ENCODE measurements around the gene KLHL29.
"Not testable (repeated sequence)": the region's sequence is repeated elsewhere in the genome, so short reads cannot be mapped to it uniquely, and the experiment has no call there.

Gene KLHL29

DNA sequence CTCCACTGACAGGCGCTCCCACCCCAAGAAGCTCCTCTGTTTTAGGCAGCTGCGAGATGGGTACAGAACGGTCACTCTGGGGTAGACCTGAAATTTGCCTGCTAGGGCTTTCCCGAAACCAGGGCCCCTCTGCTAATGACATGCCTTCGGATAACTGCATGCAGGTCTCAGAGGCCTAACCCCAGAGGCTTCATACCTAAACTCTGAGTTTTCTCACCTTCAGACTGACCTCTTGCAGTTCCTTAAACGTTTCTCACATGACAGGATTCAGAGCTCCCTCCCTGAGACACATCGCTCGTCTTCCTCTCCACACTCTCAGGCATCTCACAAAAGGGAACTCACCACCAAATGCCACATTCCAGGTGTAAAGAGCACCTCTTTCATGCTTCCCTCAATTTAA lies 11.3 kb upstream of the KLHL29 start:
- DNase-seq = no peak

DNA sequence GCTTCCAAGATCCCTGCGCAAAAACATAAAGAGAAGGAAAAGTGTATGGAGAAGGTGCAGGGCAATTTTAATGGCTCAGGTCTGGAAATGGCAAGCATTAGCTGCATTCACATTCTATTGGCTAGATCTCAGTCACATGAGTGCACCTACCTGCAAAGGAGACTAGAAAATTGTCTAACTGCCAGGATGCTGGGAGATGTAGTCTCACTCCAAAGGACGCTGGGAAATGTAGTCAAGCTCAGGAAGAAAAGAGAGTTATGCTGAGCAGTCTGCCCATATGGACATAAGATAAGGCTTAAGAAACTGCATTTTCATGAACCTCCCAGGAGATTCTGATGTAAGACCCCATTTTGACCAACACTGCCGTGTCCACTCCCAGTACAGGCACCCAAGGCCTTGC lies 9.5 kb upstream of the KLHL29 start:
- no peak for DNase-seq

DNA sequence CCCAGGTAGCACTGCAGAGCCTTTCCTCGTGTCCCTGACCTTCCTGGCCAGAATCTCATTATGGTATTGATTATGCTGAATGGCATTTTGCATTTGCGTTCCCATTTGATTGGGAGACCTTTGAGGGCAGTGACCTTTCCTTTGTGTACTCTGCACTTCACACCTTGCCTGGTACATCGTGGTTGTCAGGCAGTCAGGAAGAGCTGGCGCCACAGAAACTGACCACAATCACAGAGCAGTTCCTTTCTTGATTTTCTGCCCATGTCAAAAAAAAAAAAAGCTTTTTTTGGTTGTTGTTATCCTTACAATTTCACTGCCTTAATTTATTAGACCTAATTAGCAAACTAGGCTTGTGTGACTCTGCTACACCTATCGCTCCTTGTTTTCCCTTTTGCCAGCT lies 8.9 kb upstream of the KLHL29 start:
- DNase-seq = no peak

DNA sequence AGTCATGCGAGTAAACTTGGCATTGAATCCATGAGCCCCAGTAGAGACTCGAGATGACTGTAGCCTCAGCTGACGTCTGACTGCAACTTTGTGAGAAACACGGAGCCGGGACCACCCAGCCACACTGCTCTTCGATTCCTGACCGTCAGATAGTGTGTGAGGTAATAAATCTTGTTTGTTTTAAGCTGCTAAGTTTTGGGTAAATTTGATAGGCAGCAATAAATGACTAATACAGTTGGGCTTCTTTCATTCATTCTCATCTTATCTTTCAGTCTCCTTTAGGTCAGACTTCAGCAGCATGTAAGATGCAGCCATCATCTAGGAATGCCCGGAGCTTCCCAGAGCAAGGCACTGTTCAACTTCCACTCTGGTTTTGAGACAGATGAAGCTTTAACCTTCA lies 8.0 kb upstream of the KLHL29 start:
- no peak for DNase-seq

DNA sequence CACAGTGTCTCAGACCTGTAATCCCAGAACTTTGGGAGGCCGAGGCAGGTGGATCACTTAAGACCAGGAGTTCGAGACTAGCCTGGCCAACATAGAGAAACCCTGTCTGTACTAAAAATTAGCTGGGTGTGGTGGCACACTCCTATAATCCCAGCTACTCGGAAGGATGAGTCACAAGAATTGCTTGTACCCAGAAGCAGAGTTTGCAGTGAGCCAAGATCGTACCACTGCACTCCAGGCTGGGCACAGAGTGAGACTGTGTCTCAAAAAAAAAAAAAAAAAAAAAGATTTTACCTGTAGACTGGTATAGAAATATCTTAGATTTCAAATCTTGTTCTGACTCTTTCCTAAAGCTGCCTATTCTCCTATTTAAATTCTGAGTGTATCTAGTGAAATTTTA lies 7.2 kb upstream of the KLHL29 start:
- DNase-seq = no peak

DNA sequence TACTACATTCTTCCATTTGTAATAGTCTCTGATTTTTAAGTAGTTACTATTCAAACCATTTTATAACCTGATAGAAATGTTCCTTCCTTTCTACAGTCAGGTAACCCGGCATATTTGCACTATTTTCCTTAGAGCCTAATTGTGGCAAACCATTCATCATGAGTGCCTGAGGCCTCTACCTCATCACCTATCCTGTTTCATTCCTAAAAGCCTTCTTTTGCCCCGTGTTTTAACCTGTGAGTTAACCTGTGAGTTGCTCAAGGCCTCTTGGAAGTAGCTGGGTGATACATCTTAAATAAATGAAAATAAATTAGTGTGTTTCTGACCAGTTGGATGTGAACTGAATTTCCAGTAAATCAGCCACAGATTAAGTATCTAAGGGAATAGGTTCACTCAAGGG lies 6.5 kb upstream of the KLHL29 start:
- DNase-seq = no peak

DNA sequence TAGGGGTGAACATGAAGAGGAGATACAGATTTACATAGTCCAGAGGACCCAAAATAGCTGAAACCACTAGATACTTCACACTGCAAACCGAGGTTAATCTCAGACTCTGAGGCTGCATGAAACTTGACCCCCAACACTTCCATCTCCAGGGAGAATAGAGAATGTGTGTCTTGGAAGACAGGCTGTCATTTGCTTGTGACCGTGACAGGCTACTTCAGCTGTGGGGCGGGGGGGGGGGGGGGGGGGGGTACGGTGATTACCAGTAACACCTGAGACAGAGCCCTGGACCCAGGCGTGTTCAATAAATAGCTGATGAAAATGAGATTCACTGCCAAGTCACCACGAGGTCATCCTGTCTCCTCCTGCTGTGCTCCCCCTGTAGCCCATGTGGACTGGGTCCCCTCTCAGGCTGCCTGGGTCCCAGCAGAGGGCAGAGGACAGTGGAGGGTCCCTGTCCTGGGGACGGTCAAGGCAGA lies 5.7 kb upstream of the KLHL29 start:
- DNase-seq = no peak

DNA sequence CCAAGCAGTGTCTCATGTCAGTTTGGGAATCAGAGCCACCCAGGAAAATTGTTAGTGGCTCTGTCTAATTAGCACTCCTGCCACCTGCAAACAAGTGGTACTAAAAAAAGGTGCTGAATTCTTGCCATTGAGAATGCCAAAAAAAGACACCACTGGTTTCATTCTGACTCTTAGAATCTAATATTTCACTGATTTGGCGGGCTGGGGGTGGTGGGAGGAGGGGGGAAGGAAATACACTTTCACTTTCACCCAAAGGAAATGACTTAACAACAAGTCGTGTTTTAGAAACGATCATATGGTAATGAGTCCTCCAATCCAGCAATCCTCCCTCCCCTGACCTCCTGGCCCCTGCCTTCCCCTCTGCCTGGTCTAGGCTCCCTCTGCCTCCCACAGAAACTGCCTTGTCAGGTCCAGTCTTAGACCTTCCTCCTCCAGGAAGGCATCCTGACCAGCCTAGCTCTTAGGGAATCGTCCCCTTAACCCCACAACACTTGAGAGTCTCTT lies 4.4 kb upstream of the KLHL29 start:
- no peak for DNase-seq

DNA sequence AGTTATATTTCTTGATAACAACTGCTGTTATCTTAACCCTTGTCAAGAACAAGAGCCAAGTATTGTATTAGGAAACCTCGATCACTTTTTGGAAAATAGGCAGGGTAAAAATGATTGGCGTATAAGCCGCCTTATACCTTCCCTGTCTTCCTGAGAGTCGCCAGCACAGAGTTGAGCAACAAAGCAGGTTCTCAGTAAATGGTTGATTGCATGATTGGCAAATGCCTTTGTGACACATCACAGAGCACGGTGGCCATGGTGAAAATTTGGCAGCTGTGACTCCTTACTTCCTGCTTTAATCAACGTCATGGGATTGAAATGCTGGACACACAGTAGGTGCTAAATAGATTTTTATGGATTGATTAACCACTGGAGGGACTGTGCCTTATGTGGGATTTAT lies 3.9 kb upstream of the KLHL29 start:
- no peak for DNase-seq

DNA sequence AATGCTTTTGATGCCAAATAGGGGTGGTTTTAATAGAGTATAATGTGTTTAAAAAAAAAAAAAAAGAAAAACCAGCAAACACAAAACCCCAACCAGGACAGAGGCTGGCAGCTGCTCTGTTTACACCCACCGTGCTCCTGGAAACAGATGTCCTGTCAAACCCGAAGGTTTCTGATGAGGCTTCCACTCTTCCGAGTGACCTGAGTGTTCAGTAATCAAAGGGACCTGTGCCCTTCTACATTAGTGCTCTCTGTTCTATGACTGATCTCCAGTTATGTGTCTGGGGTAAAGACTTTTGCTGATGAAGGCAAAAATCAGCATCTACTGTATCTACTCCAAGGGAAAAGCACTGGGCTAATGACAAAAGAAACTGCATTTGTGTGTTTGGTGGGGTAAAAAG lies 3.5 kb upstream of the KLHL29 start:
- DNase-seq = no peak

DNA sequence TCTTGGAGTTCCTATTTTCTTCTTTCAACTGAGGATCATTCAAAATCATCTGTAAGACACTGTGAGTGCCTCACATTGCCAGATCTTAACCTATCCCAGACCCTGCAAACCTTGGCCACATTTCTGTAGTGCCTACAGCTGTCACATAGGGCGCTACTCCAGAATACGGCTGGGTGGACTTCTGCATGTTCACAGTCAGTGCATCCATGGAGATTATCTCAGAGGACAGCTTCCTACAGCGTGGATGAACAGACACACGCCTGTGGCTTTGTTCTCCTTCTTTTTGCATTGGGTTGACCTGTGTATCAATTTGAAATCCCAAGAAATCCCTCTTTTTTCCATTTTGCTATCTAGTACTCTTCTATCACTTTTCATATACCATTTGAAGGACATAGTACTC lies 1.9 kb upstream of the KLHL29 start:
- DNase-seq = no peak

DNA sequence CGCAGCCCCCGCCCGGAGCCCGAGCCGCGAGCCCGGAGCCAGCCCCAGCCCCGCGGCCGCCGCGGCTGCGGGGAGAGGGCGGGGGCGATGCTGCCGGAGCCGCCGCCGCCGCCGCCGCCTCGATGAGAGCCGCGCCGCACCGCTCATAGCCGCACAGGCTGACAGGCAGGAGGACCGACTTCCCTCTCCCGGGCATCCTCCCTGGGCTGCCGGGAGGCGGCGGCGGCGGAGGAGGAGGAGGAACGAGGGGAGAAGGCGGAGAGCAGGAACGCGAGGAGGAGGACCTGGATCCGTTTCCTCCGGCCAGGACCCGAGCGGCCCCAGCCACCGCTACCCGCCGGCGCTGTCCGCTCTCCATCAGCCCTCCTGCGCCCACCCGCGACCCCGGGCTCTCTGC lies 370 bp downstream of the KLHL29 start:
- DNase-seq = no peak

DNA sequence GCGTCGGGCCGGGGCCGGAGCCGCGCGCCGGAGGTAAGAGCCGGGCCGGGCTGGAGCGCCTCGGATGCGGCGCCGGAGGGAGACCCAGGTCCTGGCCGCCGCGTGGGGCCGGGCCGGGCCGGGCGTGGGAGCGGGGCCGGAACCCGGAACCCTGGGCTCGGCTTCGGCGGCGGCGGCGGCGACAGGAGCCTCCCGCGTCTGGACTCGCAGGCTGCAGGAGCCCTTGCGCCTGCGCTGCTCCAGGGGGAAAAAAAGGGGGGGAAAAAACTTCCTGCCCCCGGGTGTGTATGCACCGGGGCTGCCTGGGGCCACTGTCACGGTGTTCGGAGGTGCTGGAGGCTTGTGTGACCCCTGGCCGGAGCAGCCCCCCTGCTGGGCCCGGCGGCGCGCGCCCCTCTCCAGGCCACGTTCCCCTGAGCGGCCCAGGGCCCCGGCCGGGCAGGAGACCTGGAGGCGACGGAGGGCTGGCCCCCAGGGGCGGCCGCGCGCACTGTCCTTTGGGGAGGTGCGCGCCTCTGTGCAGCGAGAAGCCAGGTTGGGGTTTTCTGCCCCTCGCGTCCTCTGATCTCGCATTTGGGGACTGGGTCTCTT lies 864 bp downstream of the KLHL29 start:
- DNase-seq = no peak

DNA sequence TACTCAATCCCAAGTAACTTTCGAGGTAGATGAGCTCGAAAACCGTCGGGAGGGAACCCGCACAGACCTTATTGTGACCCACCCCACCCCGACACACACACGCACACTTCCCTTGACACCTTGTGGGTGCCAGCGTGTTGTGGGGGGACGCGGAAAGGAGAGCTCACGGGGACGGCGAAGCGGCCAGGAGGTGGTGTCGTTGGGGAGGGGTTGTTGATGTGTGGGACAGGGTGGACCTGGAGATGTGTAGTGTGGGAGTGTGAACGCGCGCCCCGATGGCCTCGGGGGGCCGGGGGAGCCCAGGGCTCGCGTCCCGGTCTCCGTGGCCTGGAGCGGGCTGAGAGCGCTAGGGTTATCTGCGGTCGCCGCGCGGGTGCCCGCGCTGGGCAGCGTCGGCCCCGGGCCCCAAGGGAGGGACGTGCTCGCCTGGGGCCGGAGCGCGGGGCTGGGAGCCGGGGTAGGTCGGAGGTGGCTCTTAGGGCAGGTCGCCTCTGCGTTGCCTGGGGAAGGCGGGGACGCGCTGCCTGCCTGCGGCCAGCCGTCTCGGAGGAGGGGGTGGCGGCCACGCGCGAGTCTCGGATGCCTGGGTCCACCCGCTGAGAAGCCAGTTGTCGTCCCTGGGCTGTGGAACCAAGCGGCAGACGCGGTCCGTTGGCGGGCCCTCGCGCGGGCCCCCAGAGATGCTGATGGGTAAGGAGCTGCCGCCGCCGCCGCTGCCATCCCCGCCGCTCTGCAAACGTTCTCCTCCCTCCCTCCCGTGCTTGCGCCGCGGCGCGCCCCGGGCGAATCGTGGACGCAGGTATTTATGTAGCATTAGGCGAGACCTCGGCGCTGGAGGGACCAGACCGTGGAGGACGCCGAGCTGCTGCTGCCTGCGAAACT lies 1.6 kb downstream of the KLHL29 start:
- DNase-seq = no peak

DNA sequence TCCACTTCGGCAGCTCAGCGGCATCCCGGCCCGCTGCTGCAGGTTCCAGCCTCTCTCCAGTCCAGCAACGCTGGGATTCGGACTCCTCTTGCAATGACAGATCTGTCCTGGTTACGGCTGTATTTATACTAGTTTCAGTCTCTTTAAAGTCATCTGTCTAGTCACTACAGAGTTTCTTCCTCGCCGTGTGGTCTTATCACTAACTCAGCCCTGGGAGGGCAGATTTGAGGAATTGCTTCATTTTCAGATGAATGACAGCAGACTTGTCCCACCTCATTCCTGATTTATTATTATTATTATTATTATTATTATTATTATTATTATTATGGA lies 2.2 kb downstream of the KLHL29 start:
- no peak for DNase-seq

DNA sequence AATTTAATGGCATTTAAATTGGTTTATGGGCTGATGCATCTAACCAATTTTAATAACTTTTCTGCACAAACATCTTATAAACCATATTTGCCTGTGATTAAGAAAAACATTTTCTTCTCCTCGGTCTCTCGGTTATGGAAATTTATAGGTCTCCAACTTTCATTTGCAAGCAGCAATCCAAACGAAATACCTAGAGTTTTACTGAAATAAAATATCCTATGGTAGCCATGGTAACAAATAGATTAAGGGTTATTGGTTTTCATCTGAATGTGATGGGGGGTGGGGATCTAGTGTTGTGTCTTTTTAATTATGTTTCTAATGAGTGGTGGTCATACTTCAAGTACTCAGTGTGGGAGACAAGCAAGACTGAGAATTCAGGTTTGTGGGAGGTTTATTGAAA lies 2.9 kb downstream of the KLHL29 start:
- no peak for DNase-seq

DNA sequence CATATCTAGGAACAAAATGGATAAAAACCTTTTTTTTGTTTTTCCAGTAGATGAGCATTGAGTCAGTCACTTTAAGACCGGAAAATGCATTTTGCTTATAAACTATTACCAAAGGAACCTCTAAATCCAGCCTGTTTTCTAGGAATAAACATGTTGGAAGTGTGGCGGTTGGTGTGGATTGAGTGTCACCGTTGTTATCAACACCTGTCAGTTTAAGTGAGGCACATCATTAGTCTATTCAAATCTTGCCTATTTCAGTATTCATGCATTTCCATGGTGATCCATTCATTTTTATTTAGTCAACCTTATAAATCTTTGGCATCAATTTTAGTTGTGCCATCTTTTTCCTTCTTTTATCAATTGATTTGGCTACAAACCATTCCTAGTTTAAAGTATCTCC lies 3.3 kb downstream of the KLHL29 start:
- no peak for DNase-seq

DNA sequence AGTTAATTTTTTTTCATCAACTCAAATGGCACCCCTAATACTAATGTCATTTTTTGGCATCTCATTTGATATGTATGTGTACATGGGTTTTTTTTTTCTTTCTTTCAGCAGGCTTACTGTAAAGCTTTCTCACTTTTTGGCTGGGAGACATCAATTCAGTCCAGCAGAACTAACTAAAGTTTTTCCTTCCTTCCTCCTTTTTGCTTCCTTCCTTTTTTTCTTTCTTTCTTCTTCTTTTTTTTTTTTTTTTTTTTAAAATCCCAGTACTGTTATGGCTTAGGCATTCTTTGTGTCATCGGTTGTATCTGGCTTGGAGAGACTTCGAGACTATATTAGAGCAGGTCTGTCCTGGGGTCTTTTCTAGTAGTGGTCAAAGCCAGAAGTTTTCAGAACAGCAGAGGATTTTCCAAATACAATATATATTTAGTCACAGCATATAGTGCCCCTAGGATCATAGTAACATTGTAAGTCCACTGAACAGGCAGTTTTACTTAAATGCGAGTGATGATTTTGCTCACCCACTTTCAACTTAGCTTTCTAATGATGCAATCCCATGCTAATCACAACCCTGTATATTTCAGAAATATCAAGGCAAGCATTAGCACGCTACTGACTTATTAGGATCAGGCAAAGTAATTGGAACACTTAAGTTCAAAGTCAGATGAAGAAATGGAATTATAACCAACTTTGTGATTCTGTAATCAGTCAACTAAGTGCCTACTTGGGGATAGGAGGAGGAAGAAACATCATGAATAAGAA lies 4.0 kb downstream of the KLHL29 start:
- DNase-seq = no peak

DNA sequence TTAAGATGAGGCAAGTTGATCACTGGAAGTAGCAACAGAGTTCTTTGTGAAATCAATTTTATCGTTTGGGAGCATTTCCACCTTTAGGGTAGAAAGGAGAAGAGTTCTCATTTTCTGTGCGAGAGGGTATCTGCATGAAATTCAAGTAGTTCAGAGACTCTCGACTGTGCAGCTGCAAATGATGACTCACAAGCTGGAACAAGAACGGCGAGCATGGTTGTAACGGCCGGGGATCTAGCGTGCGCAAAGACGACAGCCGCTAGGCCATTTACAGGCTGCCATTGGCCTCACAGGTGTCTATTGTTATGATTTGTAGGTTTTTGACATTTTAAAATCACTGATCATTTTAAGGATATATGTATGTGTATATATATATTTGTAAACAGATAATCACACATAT lies 5.2 kb downstream of the KLHL29 start:
- DNase-seq = no peak

DNA sequence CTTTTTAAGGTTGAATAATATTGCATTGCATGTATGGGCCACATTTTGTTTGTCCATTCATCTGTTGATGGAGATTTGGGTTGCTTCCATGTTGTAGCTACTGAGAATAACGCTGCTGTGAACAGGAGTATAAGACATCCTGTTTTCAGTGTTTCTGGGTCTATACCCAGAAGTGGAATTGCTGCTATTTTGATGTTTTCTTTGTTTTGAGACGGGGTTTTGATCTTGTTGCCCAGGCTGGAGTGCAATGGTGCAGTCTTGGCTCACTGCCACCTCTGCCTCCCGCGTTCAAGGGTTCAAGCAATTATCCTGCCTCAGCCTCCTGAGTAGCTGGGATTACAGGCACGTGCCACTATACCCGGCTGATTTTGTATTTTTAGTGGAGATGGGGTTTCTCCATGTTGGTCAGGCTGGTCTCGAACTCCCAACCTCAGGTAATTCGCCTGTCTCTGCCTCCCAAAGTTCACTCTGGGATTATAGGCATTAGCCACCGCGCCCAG lies 6.3 kb downstream of the KLHL29 start:
- DNase-seq = not testable (repeated sequence)

DNA sequence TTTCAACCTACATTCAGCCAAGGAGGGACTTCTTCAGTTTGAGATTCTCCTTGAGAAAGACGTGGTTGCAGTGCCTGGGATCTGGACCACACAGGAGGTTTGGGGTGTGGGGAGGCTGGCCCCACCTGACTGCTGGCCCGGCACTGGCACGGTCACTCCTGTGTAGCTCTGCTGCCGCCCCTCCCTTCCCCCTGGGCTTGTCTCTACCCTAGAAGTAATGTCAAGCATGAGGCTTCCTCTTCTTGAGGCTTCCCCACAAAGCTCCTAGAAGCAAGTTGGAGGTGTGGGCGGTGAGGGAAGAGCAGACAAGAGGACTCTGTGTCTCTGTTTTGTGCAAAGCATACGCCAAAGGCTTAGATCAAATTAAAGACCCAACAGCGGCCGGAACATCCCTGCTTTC lies 8.7 kb downstream of the KLHL29 start:
- no peak for DNase-seq

DNA sequence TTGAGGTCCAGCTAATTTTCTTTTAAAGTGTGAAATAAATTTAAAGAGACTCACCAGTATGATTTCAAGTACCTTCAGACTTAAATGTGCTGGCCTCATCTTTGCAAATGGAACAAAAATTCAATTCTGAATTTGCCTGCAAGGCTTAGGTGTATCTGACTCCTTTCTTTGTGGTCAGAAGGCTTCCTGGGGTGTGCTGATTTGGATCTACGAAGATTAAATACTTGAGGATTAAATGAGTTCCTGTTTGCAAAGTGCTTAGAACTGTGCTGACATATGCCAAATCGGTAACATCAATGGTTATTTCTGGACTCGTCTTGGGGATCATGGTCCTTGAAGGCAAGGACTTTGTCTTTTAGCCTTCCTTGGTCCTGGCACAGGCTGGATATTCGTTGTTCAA lies 9.7 kb downstream of the KLHL29 start:
- DNase-seq = no peak

DNA sequence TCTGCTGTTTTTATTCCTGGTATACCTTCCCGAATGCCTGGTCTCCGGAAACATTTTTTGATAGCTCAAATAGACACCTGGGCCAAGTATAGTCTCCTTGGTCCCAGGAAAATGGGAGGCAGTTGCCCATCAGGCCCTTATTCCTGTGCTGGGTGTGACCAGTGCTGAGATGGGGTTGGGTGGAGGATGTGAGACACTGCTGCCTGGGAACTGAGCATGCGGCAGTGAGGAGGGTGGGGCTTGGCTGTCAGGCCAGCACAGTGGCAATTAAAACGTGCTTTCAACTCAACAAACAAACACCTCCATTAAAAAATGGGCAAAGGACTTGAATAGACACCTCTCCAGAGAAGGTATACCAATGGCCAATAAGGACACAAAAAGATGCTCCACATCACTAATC lies 12.5 kb downstream of the KLHL29 start:
- DNase-seq = no peak
